ENCODE measurements around the gene KIRREL3. TPM values are rescaled to one million over a fixed set of nuclear protein-coding genes. Genes with fewer than 3 reads are reported as not detected.

Gene KIRREL3
- total RNA-seq, 1 donor from 2014 or later = 0.38 TPM

- no peak for TF ChIP-seq CTCF (IDR thresholded peaks at IDR 0.05; ENCODE audit: unreplicated experiment)
- no peak overlapping the region for H3K27ac Mint-ChIP-seq (ENCODE audit: unreplicated experiment)
- no peaks in the 10 kb centered on the region for H3K9me3 Mint-ChIP-seq (ENCODE audit: unreplicated experiment)
- no peak for DNase-seq (ENCODE audit: low spot score)
- H3K4me3 Mint-ChIP-seq (ENCODE audit: unreplicated experiment) = no peak overlapping the region
- H3K36me3 Mint-ChIP-seq (ENCODE audit: low read depth, unreplicated experiment) = no peaks in the 10 kb centered on the region
- peaks cover 25% of the 10 kb centered on the region for H3K4me1 Mint-ChIP-seq (ENCODE audit: unreplicated experiment)
- peaks cover 11% of the 10 kb centered on the region for H3K27me3 Mint-ChIP-seq (ENCODE audit: unreplicated experiment)
These were observed 562.3 kb downstream of the KIRREL3 start for GRCh38 chr11:126438272-126438671.

GRCh38 chr11:126437731-126438130 lies 562.8 kb downstream of the KIRREL3 start:
- no peak for TF ChIP-seq CTCF (IDR thresholded peaks at IDR 0.05; ENCODE audit: unreplicated experiment)
- Mint-ChIP-seq H3K9me3 (ENCODE audit: unreplicated experiment) (no peaks in the 10 kb centered on the region), H3K4me1 (ENCODE audit: unreplicated experiment) (peaks cover 25% of the 10 kb centered on the region), H3K36me3 (ENCODE audit: low read depth, unreplicated experiment) (no peaks in the 10 kb centered on the region), H3K27ac (ENCODE audit: unreplicated experiment) (no peak overlapping the region), H3K4me3 (ENCODE audit: unreplicated experiment) (no peak overlapping the region), H3K27me3 (ENCODE audit: unreplicated experiment) (peaks cover 11% of the 10 kb centered on the region)
- DNase-seq (ENCODE audit: low spot score) = no peak

- no peak for TF ChIP-seq CTCF (IDR thresholded peaks at IDR 0.05; ENCODE audit: unreplicated experiment)
- Mint-ChIP-seq H3K27ac (ENCODE audit: unreplicated experiment) (no peak overlapping the region), H3K27me3 (ENCODE audit: unreplicated experiment) (peaks cover 11% of the 10 kb centered on the region), H3K9me3 (ENCODE audit: unreplicated experiment) (no peaks in the 10 kb centered on the region), H3K4me1 (ENCODE audit: unreplicated experiment) (peaks cover 24% of the 10 kb centered on the region), H3K36me3 (ENCODE audit: low read depth, unreplicated experiment) (no peaks in the 10 kb centered on the region), H3K4me3 (ENCODE audit: unreplicated experiment) (no peak overlapping the region)
- DNase-seq (ENCODE audit: low spot score) = no peak
These were observed 564.3 kb downstream of the KIRREL3 start for GRCh38 chr11:126436209-126436755.

- TF ChIP-seq CTCF (IDR thresholded peaks at IDR 0.05; ENCODE audit: unreplicated experiment) = no peak
- Mint-ChIP-seq H3K9me3 (ENCODE audit: unreplicated experiment) (no peaks in the 10 kb centered on the region), H3K4me1 (ENCODE audit: unreplicated experiment) (peaks cover 16% of the 10 kb centered on the region), H3K36me3 (ENCODE audit: low read depth, unreplicated experiment) (no peaks in the 10 kb centered on the region), H3K4me3 (ENCODE audit: unreplicated experiment) (no peak overlapping the region), H3K27ac (ENCODE audit: unreplicated experiment) (no peak overlapping the region), H3K27me3 (ENCODE audit: unreplicated experiment) (peaks cover 9% of the 10 kb centered on the region)
- DNase-seq (ENCODE audit: low spot score) = no peak
These were observed 565.6 kb downstream of the KIRREL3 start for GRCh38 chr11:126434950-126435335.

- TF ChIP-seq CTCF (IDR thresholded peaks at IDR 0.05; ENCODE audit: unreplicated experiment) = no peak
- no peak overlapping the region for H3K4me3 Mint-ChIP-seq (ENCODE audit: unreplicated experiment)
- no peaks in the 10 kb centered on the region for H3K36me3 Mint-ChIP-seq (ENCODE audit: low read depth, unreplicated experiment)
- no peaks in the 10 kb centered on the region for H3K9me3 Mint-ChIP-seq (ENCODE audit: unreplicated experiment)
- no peak for DNase-seq (ENCODE audit: low spot score)
- peaks cover 16% of the 10 kb centered on the region for H3K4me1 Mint-ChIP-seq (ENCODE audit: unreplicated experiment)
- H3K27me3 Mint-ChIP-seq (ENCODE audit: unreplicated experiment) = peaks cover 9% of the 10 kb centered on the region
- no peak overlapping the region for H3K27ac Mint-ChIP-seq (ENCODE audit: unreplicated experiment)
These were observed 566.3 kb downstream of the KIRREL3 start for GRCh38 chr11:126433989-126434949.
